ENCODE measurements around the gene PPP2R2C.

Gene PPP2R2C

DNA sequence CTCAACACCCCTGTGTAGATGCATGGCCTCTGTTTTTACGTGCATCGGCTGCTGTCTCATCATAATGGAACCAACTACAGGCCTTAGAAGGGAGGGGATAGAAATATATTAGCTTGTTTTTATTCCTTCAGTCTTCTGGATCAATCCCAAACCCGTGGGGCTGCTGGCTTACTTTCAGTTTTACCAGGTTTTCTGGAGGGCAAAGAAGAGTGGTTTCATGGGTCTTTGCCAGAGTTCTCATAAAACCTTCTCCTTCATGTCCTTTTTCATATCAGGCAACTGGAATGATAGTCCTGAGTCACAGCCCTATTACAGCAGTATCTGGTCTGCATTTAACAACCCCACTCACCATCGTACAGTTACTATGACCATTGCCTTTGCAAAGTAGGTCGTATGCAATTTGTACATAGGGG lies 34.6 kb downstream of the PPP2R2C start:
- DNase-seq (ENCODE audit: low read depth in 1 of 2, low spot score in 1 of 2): no peak
- Histone ChIP-seq H3K27me3 (ENCODE audit: insufficient read depth, poor library complexity, severe bottlenecking) (no peaks in the 10 kb centered on the region), H3K27ac (replicated peaks) (no peak overlapping the region), H3K4me3 (replicated peaks; ENCODE audit: insufficient read depth, low read length) (no peak overlapping the region)
- TF ChIP-seq POLR2AphosphoS5 (IDR thresholded peaks at IDR 0.05; ENCODE audit: low read depth): no peak
- no peak for TF ChIP-seq REST (IDR thresholded peaks at IDR 0.05; ENCODE audit: insufficient replicate concordance, low read depth)
- no peak for TF ChIP-seq SPI1 (IDR thresholded peaks at IDR 0.05; ENCODE audit: borderline replicate concordance, low read depth)
- TF ChIP-seq, protein P1, sequence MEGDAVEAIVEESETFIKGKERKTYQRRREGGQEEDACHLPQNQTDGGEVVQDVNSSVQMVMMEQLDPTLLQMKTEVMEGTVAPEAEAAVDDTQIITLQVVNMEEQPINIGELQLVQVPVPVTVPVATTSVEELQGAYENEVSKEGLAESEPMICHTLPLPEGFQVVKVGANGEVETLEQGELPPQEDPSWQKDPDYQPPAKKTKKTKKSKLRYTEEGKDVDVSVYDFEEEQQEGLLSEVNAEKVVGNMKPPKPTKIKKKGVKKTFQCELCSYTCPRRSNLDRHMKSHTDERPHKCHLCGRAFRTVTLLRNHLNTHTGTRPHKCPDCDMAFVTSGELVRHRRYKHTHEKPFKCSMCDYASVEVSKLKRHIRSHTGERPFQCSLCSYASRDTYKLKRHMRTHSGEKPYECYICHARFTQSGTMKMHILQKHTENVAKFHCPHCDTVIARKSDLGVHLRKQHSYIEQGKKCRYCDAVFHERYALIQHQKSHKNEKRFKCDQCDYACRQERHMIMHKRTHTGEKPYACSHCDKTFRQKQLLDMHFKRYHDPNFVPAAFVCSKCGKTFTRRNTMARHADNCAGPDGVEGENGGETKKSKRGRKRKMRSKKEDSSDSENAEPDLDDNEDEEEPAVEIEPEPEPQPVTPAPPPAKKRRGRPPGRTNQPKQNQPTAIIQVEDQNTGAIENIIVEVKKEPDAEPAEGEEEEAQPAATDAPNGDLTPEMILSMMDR (IDR thresholded peaks at IDR 0.05; ENCODE audit: insufficient read depth, low read length): no peak
- TF ChIP-seq GABPA (IDR thresholded peaks at IDR 0.05; ENCODE audit: low read depth): no peak

- no peaks in the 10 kb centered on the region for H3K27me3 ChIP-seq (ENCODE audit: insufficient read depth, poor library complexity, severe bottlenecking)
- H3K4me3 ChIP-seq (replicated peaks; ENCODE audit: insufficient read depth, low read length): no peak overlapping the region
- no peak for DNase-seq (ENCODE audit: low read depth in 1 of 2, low spot score in 1 of 2)
- no peak for TF ChIP-seq POLR2AphosphoS5 (IDR thresholded peaks at IDR 0.05; ENCODE audit: low read depth)
- TF ChIP-seq, protein P1 (IDR thresholded peaks at IDR 0.05; ENCODE audit: insufficient read depth, low read length): no peak
- TF ChIP-seq GABPA (IDR thresholded peaks at IDR 0.05; ENCODE audit: low read depth): no peak
- no peak for TF ChIP-seq SPI1 (IDR thresholded peaks at IDR 0.05; ENCODE audit: borderline replicate concordance, low read depth)
- no peak for TF ChIP-seq REST (IDR thresholded peaks at IDR 0.05; ENCODE audit: insufficient replicate concordance, low read depth)
- H3K27ac ChIP-seq (replicated peaks): no peak overlapping the region
Measured at GRCh38 chr4:6435010-6435409, 37.4 kb downstream of the PPP2R2C start.

- TF ChIP-seq SPI1 (IDR thresholded peaks at IDR 0.05; ENCODE audit: borderline replicate concordance, low read depth) (no peak), REST (IDR thresholded peaks at IDR 0.05; ENCODE audit: insufficient replicate concordance, low read depth) (no peak), GABPA (IDR thresholded peaks at IDR 0.05; ENCODE audit: low read depth) (no peak), POLR2AphosphoS5 (IDR thresholded peaks at IDR 0.05; ENCODE audit: low read depth) (no peak)
- TF ChIP-seq, protein P1 (IDR thresholded peaks at IDR 0.05; ENCODE audit: insufficient read depth, low read length): no peak
- Histone ChIP-seq H3K27me3 (ENCODE audit: insufficient read depth, poor library complexity, severe bottlenecking) (no peaks in the 10 kb centered on the region), H3K27ac (replicated peaks) (no peak overlapping the region), H3K4me3 (replicated peaks; ENCODE audit: insufficient read depth, low read length) (no peak overlapping the region)
- DNase-seq (ENCODE audit: low read depth in 1 of 2, low spot score in 1 of 2): no peak
Measured at GRCh38 chr4:6430927-6431326, 41.5 kb downstream of the PPP2R2C start.

All from HL-60 (cell line).